NCI-H2029 treated with DMSO at 0.1 percent for 48 hours (cell line): ENCODE measurements around the gene MBD3L4.
"Not testable (repeated sequence)": the region's sequence is repeated elsewhere in the genome, so short reads cannot be mapped to it uniquely, and the experiment has no call there.

Experiments used
- DNase-seq: peaks from one replicate; lab custom pipeline; 2025; lab: John Stamatoyannopoulos, UW

The MBD3L4 gene

DNA sequence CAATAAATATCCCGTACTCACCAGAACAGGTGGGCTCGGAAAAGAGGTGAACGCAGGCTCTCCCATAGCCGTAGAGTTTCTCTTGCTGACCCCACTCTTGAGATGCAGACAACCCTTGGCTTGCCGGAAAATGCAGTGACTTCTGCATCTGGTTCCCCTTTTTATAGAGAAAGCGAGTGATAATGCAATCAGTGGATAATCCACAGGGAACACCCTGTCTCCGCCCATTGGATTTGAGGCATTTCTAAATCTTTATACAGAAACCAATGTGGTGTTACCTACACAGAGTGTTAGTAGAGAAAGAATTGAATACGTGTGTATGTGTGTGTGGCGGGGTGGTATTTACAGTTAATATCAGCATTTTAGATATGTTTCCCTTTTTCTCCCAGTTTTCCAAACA, at the start of gene MBD3L4:
MBD3L4 (minus strand) TSS at position 101 of the 400 bp plus-strand sequence; CDS start at position 66, 35 bp downstream.
- DNase-seq = not testable (repeated sequence)

DNA sequence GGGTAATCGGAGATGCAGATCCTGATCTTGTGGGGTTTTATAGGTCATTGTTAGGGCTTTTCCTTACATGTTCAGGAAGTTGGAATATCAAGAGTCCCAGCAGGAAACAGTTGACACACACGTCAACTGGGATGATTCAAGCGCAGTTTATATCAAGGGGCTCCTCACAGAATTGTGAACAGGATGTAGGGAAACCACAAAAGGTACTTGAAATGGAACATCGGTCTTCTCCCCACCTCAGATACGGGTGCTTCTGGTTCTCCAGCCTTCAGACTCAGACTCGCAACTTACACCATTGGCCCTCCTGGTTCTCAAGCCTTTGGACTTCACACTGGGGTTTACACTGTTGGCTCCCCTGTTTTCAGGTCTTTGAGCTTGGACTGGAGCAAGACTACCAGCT, 49.0 kb upstream of the MBD3L4 start:
- DNase-seq = no peak

DNA sequence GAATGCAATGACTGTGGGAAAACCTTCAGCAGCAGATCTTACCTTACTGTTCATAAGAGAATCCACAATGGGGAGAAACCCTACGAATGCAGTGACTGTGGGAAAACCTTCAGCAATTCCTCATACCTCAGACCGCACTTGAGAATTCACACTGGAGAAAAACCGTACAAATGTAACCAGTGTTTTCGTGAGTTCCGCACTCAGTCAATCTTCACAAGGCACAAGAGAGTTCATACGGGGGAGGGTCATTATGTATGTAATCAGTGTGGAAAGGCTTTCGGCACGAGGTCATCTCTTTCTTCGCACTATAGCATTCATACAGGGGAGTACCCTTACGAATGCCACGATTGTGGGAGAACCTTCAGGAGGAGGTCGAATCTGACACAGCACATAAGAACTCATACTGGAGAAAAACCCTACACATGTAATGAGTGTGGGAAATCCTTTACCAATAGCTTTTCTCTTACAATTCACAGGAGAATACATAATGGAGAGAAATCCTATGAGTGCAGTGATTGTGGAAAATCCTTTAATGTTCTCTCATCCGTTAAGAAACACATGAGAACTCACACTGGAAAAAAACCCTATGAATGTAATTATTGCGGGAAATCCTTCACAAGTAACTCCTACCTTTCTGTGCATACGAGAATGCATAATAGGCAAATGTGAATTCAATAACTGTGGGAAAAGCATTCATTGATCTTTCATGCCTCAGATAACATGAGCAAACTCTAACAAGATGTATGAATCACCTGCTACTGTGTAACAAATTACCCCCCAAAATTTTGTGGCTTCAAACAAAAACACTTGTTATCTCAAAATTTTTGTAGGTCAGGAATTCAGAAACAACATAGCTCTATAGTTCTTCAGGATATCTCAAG, 43.3 kb upstream of the MBD3L4 start:
- no peak for DNase-seq

DNA sequence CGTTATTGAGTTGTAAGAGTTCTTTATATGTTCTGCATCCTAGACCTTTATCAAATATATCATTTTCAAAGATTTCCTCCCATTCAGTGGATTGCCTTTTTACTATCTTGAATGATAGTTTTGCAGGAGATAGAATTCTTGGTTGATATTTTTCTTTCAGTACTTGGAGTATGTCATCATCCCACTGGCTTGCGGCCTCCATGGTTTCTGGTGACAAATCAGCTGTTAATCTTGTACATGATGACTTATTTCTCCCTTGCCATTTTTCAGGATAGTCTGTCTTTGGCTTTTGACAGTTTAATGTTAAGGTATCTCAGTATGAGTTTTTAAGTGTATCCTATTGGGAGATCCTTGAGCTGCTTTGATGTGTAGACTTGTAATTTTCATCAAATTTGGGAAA, 38.0 kb upstream of the MBD3L4 start:
- DNase-seq = no peak

DNA sequence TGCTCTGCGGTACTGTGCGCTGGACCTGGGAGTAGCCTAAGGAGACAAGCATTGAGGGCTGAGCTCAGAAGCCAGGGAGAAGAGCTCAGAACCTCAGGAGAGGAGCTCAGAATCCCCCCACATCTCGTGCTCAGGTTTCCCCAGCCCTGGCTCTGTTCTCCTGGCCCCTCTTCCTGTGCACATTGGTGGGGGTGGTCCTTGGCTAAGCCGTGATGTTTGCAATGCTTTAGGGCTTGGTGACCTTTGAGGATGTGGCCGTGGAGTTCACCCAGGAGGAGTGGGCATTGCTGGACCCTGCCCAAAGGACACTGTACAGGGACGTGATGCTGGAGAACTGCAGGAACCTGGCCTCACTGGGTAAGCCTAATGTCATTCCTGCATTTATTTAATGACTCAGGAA, 36.2 kb upstream of the MBD3L4 start:
- DNase-seq = no peak

DNA sequence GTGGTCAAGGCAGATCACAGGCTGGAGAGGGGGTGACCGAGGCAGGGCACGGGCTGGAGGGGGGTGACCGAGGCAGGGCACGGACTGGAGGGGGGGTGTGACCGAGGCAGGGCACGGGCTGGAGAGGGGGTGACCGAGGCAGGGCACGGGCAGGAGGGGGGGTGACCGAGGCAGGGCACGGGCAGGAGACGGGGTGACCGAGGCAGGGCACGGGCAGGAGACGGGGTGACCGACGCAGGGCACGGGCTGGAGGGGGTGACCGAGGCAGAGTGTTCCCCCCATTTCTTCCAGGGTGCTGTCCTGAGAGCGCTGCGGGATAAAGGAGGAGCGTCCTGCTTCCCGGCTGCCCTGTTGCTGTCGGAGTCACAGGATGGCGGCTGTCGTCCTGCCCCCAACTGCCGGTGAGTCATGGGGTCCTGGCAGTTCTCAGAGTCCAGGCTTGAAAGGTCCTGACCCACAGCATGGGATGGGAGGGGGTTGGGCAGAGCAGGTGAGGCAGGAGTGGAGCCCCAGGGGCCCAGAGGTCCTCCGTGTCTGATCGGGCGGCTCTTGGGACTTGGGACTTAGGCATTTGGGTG, 34.8 kb upstream of the MBD3L4 start:
- DNase-seq = no peak

DNA sequence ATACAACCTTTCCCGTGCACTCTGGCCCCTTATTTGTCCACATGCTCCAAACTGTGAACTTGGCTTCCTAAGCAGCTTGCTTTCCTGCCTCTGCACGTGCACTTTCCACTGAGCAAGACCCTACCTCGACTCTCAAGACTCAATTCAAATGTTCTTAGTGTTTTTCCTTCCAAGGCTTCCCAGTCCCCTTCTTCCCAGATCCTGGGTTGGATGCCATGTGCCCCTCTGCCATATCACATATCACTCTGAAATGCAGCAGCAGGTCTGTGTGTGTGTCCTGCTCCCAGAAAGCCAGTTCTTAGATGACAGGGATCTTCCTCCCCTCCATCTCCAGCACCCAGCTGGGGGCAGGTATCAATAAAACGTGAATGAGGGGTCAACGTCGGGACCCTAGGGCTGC, 32.6 kb upstream of the MBD3L4 start:
- DNase-seq = no peak

DNA sequence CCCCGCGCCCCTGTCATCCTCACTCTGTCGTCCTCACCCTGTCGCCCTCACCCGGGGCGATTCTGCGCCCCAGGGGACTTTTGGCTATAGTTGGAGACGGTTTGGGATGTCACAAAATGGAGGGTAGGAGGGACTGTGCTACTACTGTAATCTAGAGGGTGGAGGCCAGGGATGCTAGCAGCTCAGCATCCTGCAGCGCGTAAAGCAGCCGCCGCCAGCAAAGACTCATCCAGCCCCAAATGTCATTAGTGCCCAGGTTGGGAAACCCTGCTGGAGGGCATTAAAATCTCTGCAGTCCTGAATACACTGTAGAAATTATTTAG, 29.9 kb upstream of the MBD3L4 start:
- DNase-seq = no peak

DNA sequence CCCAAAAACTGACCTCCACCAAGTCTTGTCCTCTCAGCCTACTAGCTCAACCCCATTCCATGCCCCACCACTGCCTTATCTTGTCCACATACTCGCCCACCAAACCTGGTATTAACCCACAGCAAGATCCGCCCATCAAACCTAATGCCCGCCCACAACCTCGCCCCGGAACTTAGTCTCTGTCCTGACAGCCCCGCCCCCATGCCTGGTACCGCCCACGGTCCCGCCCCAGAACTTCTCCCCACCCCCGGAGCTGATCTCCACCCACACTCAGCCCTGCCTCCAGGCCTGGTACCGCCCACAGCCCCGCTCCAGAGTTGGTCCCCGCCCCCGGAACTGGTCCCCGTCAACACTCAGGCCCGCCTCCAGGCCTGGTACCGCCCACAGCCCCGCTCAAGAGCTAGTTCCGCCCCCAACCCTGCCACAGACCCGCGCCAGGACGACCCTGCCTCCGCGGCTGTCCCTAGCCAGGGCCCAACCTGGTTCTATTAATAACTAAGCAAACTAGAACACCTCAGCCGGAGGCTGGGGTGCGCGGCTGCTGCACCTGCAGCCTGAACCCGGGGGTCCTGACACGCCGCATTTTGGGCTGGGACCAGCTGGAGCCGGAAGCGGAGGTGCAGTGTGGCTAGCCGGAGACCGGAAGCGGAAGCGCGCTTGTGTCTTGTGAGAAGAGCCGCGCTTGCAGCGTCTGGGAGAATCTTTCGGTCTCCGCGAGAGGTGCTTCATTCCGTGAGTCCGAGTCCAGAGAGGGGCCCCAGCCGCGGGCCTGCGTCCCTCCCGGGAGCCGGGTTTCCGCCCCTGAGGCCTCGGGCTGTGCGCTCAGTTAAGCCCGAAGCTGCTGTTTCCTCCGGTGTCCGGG, 29.3 kb upstream of the MBD3L4 start, which contains the start of gene ZNF557:
ZNF557 (plus strand) TSS at position 662 of the 862 bp plus-strand sequence. CDS start 5,372 bp downstream, outside the sequence.
- DNase-seq = peak; percentile 84

DNA sequence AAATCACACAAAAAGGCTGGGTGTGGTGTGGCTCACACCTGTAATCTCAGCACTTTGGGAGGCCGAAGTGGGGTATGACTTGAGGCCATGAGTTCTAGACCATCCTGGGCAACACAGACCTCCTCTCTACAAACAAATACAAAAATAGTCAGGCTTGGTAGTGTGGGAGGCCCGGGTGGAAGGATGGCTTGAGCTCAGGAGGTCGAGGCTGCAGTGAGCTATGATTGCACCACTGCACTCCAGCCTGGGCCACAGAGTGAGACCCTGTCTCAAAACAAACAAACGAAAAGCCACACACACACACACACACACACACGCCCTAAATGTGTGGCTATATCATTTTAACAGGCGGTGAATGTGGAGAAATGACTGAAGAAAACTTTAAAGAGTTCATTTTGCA, 28.6 kb upstream of the MBD3L4 start:
- DNase-seq = no peak

DNA sequence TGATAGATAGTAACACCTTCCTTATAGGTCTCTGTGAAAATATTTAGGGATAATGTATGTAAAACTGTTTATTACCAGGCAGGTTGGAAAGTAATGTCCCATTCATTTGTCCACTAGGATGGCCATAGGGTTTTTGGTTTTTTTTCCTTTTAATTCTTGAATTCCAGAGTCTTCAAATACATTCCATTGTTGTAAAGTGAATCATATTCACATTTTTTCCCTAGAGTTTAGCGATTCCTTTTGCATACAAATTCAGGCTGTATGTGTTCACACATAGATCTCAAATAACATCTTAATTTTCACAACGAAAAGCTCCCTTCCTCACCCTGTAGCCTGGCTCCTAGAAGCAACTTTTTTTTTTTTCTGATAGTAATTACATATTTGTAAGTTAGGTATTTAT, 27.7 kb upstream of the MBD3L4 start:
- DNase-seq = no peak

DNA sequence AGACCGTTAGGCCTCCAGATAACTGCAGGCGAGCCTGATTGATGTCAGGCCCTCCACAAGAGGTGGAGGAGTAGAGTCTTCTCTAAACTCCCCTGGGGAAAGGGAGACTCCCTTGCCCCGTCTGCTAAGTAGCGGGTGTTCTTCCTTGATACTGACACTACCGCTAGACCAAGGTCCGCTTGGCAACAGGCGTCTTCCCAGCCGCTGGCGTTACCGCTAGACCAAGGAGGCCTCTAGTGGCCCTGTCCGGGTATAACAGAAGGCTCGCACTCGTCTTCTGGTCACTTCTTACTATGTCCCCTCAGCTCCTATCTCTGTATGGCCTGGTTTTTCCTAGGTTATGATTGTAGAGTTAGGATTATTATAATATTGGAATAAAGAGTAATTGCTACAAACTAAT, 27.1 kb upstream of the MBD3L4 start:
- DNase-seq = not testable (repeated sequence)

DNA sequence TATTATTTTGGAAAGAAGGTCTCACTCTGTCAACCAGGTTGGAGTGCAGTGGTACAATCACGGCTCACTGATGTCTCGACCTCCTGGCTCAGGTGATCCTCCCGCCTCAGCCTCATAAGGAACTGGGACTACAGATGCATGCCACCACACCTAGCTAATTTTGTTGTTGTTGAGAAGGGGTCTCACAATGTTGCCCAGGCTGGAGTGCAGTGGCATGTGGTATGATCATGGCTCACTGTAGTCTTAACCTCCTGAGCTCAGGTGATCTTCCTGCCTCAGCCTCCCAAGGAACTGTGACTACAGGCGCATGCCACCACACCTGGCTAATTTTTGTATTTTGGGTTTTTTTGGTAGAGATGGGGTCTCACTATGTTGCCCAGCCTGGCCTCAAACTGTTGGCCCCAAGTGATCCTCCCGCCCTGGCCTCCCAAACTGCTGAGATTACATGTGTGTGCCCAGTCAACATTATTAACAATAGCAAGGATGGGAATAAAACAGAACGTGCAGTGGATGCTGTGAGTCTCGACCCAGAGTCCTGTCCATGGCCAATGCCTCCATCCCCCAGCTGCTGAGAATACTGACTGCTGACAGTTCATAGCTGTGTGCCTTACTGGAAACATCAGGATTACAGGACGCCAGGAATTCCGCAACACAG, 23.9 kb upstream of the MBD3L4 start:
- DNase-seq = no peak

DNA sequence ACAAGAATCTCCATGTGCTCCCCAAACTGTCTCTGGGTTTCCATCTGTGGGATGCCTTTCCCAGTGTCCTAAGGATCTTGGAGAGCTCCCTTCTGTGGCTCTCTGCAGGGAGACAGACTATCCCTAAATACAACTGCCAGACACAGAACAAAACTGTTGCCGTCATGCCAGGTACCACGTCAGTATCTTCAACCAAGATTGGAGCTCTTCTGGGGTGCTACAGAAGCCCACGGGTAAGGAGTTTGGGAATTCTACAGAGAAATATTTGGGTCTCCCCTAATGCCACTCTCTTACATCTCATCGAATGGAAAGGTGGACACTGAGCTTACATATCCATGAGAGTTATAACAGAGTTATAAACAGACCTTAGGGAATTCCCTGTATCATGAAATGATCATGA, 23.4 kb upstream of the MBD3L4 start:
- DNase-seq = no peak

DNA sequence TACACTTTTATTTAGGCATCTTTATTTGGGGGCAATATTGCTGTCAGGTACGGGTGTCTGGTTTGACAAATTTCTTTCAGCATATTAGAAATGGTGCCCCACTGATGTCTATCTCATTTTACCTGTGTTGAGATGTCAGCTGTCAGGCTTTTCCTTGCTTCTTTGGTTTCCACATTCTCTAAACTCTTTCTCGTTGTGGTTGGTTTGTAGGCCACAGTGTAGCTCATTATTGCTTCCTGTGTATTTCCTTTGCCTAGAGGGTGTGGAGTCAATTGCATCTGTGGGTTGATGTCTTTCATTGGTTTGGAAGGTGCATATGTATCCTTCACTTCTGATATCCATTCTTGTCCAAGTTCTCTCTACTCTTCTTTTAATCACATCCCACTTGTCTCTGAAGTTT, 20.0 kb upstream of the MBD3L4 start:
- DNase-seq = not testable (repeated sequence)

DNA sequence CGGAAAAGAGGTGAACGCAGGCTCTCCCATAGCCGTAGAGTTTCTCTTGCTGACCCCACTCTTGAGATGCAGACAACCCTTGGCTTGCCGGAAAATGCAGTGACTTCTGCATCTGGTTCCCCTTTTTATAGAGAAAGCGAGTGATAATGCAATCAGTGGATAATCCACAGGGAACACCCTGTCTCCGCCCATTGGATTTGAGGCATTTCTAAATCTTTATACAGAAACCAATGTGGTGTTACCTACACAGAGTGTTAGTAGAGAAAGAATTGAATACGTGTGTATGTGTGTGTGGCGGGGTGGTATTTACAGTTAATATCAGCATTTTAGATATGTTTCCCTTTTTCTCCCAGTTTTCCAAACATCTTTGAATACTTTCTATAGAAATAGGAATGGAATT, 18.6 kb upstream of the MBD3L4 start, which contains the start of gene MBD3L3:
MBD3L3 (minus strand) TSS at position 101 of the 400 bp plus-strand sequence; CDS start at position 30, 71 bp downstream.
- not testable (repeated sequence) for DNase-seq

DNA sequence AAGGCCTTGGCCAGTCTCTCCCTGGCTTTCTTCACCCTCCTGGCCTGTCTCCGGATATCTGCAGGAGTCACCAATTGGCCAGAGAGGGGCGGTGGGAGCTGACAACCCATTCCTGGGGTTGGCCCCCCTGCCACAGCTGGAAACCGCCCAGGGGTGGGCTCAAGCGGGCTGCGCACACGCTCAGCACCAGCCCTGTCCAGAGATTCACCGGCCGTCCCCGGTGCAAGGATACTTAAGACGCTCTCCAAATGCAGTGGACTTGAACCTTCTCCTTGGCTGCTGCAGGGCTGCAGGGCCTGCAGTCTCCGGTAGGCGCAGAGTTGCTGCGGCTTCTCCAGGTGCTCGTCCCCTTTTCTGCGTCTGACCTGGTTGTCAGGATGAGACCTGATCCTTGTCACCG, 16.4 kb upstream of the MBD3L4 start:
- DNase-seq = not testable (repeated sequence)

DNA sequence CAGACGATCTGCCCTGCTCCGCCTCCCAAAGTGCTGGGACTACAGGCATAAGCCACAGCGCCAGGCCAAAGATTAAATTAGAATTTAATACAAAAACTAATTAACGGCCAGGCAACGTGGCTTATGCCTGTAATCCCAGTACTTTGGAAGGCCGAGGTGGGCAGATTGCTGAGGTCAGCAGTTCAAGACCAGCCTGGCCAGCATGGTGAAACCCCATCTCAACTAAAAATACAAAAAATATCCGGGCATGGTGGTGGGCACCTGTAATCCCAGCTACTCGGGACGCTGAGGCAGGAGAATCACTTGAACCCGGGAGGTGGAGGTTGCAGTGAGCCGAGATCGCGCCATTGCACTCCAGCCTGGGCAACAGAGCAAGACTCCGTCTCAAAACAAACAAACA, 15.7 kb upstream of the MBD3L4 start:
- not testable (repeated sequence) for DNase-seq

DNA sequence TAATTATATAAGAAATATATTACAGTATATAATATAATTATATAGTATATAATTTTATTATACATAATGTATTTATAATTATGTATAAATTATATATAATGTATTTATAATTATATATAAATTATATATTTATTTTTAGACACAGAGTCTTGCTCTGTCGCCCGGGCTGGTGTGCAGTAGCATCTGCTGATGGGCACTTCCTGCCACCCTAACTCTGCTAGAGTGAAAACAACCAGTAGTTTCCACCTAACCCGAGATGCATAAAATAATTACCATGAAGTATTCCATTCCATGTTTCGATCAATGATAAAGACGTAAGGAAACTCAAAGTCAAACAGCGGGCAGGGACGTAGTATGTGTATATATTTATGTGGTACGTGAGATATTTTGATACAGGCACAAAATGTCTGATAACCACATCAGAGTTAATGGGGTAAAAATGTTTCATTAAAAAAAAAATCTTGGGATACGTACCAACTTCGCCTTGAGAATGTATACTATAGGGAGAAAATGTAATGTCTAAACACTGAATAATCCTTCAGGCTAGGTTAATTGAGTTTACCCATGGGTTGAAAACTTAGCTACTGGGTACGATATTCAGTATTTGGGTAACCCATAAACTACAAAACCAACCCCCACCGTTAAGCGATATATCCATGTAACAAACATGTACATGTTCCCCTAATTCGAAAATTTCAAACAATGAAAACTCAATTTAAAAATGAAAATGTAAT, 14.8 kb upstream of the MBD3L4 start:
- not testable (repeated sequence) for DNase-seq

DNA sequence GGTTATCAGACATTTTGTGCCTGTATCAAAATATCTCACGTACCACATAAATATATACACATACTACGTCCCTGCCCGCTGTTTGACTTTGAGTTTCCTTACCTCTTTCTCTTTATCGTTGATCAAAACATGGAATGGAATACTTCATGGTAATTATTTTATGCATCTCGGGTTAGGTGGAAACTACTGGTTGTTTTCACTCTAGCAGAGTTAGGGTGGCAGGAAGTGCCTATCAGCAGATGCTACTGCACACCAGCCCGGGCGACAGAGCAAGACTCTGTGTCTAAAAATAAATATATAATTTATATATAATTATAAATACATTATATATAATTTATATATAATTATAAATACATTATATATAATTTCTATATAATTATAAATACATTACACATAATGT, 12.9 kb upstream of the MBD3L4 start:
- not testable (repeated sequence) for DNase-seq

DNA sequence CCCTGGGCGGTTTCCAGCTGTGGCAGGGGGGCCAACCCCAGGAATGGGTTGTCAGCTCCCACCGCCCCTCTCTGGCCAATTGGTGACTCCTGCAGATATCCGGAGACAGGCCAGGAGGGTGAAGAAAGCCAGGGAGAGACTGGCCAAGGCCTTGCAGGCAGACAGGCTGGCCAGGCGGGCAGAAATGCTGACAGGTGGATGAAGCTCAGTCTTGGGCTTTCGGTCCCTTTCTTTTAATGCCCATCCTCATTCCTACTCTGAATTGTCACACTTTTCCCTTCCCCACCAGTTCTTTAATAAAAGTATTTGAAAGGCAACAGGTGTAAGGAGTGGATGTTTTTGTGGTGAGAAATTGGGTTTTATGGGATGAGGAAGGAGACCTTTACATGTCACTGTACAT, 11.4 kb upstream of the MBD3L4 start:
- not testable (repeated sequence) for DNase-seq
